Esophagus squamous epithelium (tissue), 5 donors: Measurements from ENCODE around the gene ARPC5L. TPM values are rescaled to one million over a fixed set of nuclear protein-coding genes. Genes with fewer than 3 reads are reported as not detected.

Source experiments
- DNase-seq: peaks from one replicate; lab custom pipeline; 2025; lab: John Stamatoyannopoulos, UW
- H3K27ac ChIP-seq, 4 donors: fragments of 200-600 bp; sonication (generic); one replicate each; pipeline ENCODE4 v1.5.1; 2016 to 2019; ENCODE audit warnings: mild to moderate bottlenecking in 1 of 4
- H3K27me3 ChIP-seq, 4 donors: fragments of 200-600 bp; sonication (generic); 1 replicate in 3 of 4; 2 replicates in 1 of 4; pipeline versions ENCODE4 v1.5.1 to v1.6.0; 2017 to 2021; ENCODE audit warnings: antibody characterized with exemption in 1 of 4
- H3K36me3 ChIP-seq, 3 donors: fragments of 200-600 bp; sonication (generic); one replicate each; pipeline ENCODE4 v1.5.1; 2016 to 2019
- H3K4me1 ChIP-seq, 3 donors: fragments of 200-600 bp; sonication (generic); one replicate each; pipeline ENCODE4 v1.5.1; 2017 to 2019
- H3K4me3 ChIP-seq, 4 donors: fragments of 200-600 bp; sonication (generic); 1 replicate in 3 of 4; 2 replicates in 1 of 4; pipeline ENCODE4 v1.5.1; 2016 to 2019; ENCODE audit warnings: mild to moderate bottlenecking in 2 of 4, moderate library complexity in 1 of 4
- H3K9me3 ChIP-seq, 3 donors: fragments of 200-600 bp; sonication (generic); one replicate each; pipeline ENCODE4 v1.5.1; 2016 to 2019
- CTCF ChIP-seq, 6 experiments: fragments of 450-650 bp in 4 of 6; fragments of 200-600 bp in 2 of 6; sonication (generic) in 2 of 6; IDR thresholded peaks; one replicate each; pipeline ENCODE4 v1.5.1; 2016 to 2019; ENCODE audit warnings: antibody characterized with exemption in 6 of 6, mild to moderate bottlenecking in 4 of 6, moderate library complexity in 4 of 6
- POLR2A ChIP-seq, 4 donors: fragments of 450-650 bp; IDR thresholded peaks; one replicate each; pipeline ENCODE4 v1.6.1; 2017; ENCODE audit warnings: antibody characterized with exemption in 4 of 4, mild to moderate bottlenecking in 4 of 4, moderate library complexity in 3 of 4
- WGBS, 2 donors: methylation state at CpG; one replicate each; pipeline ENCODE4 v1.1.5; 2018; 5-methylcytosine and 5-hydroxymethylcytosine counted together
- intact Hi-C: fragments of 100-400 bp; cut with DNase I; formaldehyde crosslinking; loops from one replicate; pipeline ENCODE4 v1.15.0; 2022
- total RNA-seq, 4 donors: library from RNA; depleted of rRNA; stranded (reverse); fragments of >200 nt; gene quantifications; one replicate each; pipeline ENCODE4 v1.1.0, GENCODE V29; 2016
- donor health status: DM: yes; HTN: yes; CAD: no.

Gene ARPC5L
- total RNA-seq, 4 donors from 2014 or later, result 39.1 to 59.6 (median 45.3) TPM

- no peak for TF ChIP-seq CTCF (IDR thresholded peaks at IDR 0.05)
- no peak for TF ChIP-seq POLR2A (IDR thresholded peaks at IDR 0.05)
- Histone ChIP-seq H3K27ac (peak overlapping the region; percentile 96 to 99 (median 98)), H3K9me3 (no peaks in the 10 kb centered on the region), H3K27me3 (no peaks in the 10 kb centered on the region), H3K36me3 (peaks cover 17 to 26% (median 18%) of the 10 kb centered on the region in 3 donors), H3K4me3 (peak overlapping the region; percentile 85 to 100 (median 92)), H3K4me1 (peaks cover 30 to 62% (median 46%) of the 10 kb centered on the region in 3 donors)
- intact Hi-C loops, result no loop called here
- no peak for DNase-seq
- WGBS, 2 donors, result 26 to 43% methylated on average over 2 to 3 of the region's 6 CpGs
These were observed 8.8 kb downstream of the ARPC5L start for GRCh38 chr9:124870723-124871122.

- H3K27me3 ChIP-seq, result no peaks in the 10 kb centered on the region
- TF ChIP-seq CTCF (IDR thresholded peaks at IDR 0.05), result no peak
- no peak for TF ChIP-seq POLR2A (IDR thresholded peaks at IDR 0.05)
- peak overlapping the region in 2 of 4 donors; percentile 85 to 87 for H3K4me3 ChIP-seq
- peaks cover 22 to 31% (median 22%) of the 10 kb centered on the region in 3 donors for H3K36me3 ChIP-seq
- H3K27ac ChIP-seq, result peak overlapping the region; percentile 96 to 99 (median 98)
- H3K4me1 ChIP-seq, result peaks cover 30 to 62% (median 46%) of the 10 kb centered on the region in 3 donors
- 60 to 65% methylated on average over 10 of the region's 11 CpGs for WGBS, 2 donors
- intact Hi-C loops, result no loop called here
- no peak for DNase-seq
- no peaks in the 10 kb centered on the region for H3K9me3 ChIP-seq
These were observed 9.2 kb downstream of the ARPC5L start for GRCh38 chr9:124871156-124871561.

GRCh38 chr9:124873664-124874063, 11.7 kb downstream of the ARPC5L start:
- DNase-seq, result no peak
- 69 to 71% methylated on average over 12 to 14 of the region's 14 CpGs for WGBS, 2 donors
- H3K4me3 ChIP-seq, result no peak overlapping the region
- intact Hi-C loops, result no loop called here
- H3K27ac ChIP-seq, result peak overlapping the region; percentile 2 to 98 (median 38)
- H3K27me3 ChIP-seq, result no peaks in the 10 kb centered on the region
- no peak for TF ChIP-seq POLR2A (IDR thresholded peaks at IDR 0.05)
- no peak for TF ChIP-seq CTCF (IDR thresholded peaks at IDR 0.05)
- H3K36me3 ChIP-seq, result peaks cover 31 to 56% (median 33%) of the 10 kb centered on the region in 3 donors
- no peaks in the 10 kb centered on the region for H3K9me3 ChIP-seq
- H3K4me1 ChIP-seq, result peaks cover 30 to 48% (median 37%) of the 10 kb centered on the region in 3 donors

GRCh38 chr9:124875501-124875900, 13.6 kb downstream of the ARPC5L start:
- no peak overlapping the region for H3K27ac ChIP-seq
- 100% methylated on average over 2 of the region's 6 CpGs; no CpG with 5 or more reads in 1 of the 2 donors for WGBS, 2 donors

More at GRCh38 chr9:124875501-124875900, 13.6 kb downstream of the ARPC5L start:
- H3K9me3 ChIP-seq, result no peaks in the 10 kb centered on the region
- no peak overlapping the region for H3K4me3 ChIP-seq
- H3K36me3 ChIP-seq, result peaks cover 35 to 74% (median 41%) of the 10 kb centered on the region in 3 donors
- intact Hi-C loops, result no loop called here
- no peak for DNase-seq
- no peak for TF ChIP-seq CTCF (IDR thresholded peaks at IDR 0.05)
- no peak for TF ChIP-seq POLR2A (IDR thresholded peaks at IDR 0.05)
- peaks cover 27 to 37% (median 35%) of the 10 kb centered on the region in 3 donors for H3K4me1 ChIP-seq
- H3K27me3 ChIP-seq, result no peaks in the 10 kb centered on the region
